WTC11 (cell line): ENCODE measurements around the gene SVBP. TPM values are rescaled to one million over a fixed set of nuclear protein-coding genes. Genes with fewer than 3 reads are reported as not detected.

Experiments
- ATAC-seq: fragments of 200-7000 bp; cut with Tn5 transposase; 2 replicates; pipeline ENCODE4 v1.10.0; 2021; ENCODE audit warnings: mild to moderate bottlenecking, moderate library complexity
- CTCF ChIA-PET: fragments of 300-600 bp; sonication (Branson Sonifier 250); formaldehyde crosslinking; loops from one replicate; lab custom pipeline; 2021; ENCODE audit warnings: antibody characterized with exemption; lab: Charles Lee
- POLR2A ChIA-PET: fragments of 350-600 bp; sonication (Branson Sonifier 250); formaldehyde crosslinking; loops from one replicate; lab custom pipeline; 2021; ENCODE audit warnings: antibody characterized with exemption; lab: Charles Lee
- DNase-seq: peaks from one replicate; pipeline ENCODE4 v3.0.0; 2021; ENCODE audit warnings: low spot score
- H3K27ac Mint-ChIP-seq: 2 replicates; pipeline ENCODE4 v1.8.0; 2021; ENCODE audit warnings: mixed read lengths
- H3K27me3 Mint-ChIP-seq: 2 replicates; pipeline ENCODE4 v1.8.0; 2021; ENCODE audit warnings: low read depth, mild to moderate bottlenecking, moderate library complexity, mixed read lengths
- H3K36me3 Mint-ChIP-seq: 2 replicates; pipeline ENCODE4 v1.8.0; 2021; ENCODE audit warnings: mixed read lengths
- H3K4me1 Mint-ChIP-seq: 2 replicates; pipeline ENCODE4 v1.8.0; 2022; ENCODE audit warnings: mixed read lengths
- H3K4me3 Mint-ChIP-seq: 2 replicates; pipeline ENCODE4 v1.8.0; 2021; ENCODE audit warnings: mild to moderate bottlenecking, moderate library complexity, mixed read lengths
- H3K9me3 Mint-ChIP-seq: 2 replicates; pipeline ENCODE4 v1.8.0; 2021; ENCODE audit warnings: mixed read lengths
- ARID4B ChIP-seq: sonication (generic); formaldehyde crosslinking; IDR thresholded peaks from 2 replicates; pipeline ENCODE4 v1.8.0; 2023; ENCODE audit warnings: missing genetic modification reagents, mild to moderate bottlenecking, borderline replicate concordance
- ELF4 ChIP-seq: sonication (generic); formaldehyde crosslinking; IDR thresholded peaks from 2 replicates; pipeline ENCODE4 v1.8.1; 2022; ENCODE audit warnings: low read depth, mild to moderate bottlenecking, moderate library complexity, missing genetic modification reagents
- EMX1 ChIP-seq: fragments of 250-450 bp; sonication (Bioruptor Pico); IDR thresholded peaks from 2 replicates; pipeline ENCODE4 v1.8.0; 2021; ENCODE audit warnings: mild to moderate bottlenecking
- ESRRA ChIP-seq: sonication (generic); formaldehyde crosslinking; IDR thresholded peaks from 2 replicates; pipeline ENCODE4 v1.8.1; 2022; ENCODE audit warnings: mild to moderate bottlenecking, missing genetic modification reagents, borderline replicate concordance
- NFYB ChIP-seq: sonication (generic); formaldehyde crosslinking; conservative IDR thresholded peaks from 2 replicates; pipeline ENCODE4 v1.8.0; 2022; ENCODE audit warnings: low read depth, missing genetic modification reagents
- PRDM15 ChIP-seq: sonication (generic); formaldehyde crosslinking; IDR thresholded peaks from 2 replicates; pipeline ENCODE4 v1.8.0; 2022; ENCODE audit warnings: missing genetic modification reagents
- RELA ChIP-seq: sonication (generic); formaldehyde crosslinking; IDR thresholded peaks from 2 replicates; pipeline ENCODE4 v1.8.1; 2022; ENCODE audit warnings: missing genetic modification reagents, mild to moderate bottlenecking, borderline replicate concordance
- SMAD3 ChIP-seq: sonication (generic); formaldehyde crosslinking; IDR thresholded peaks from 2 replicates; pipeline ENCODE4 v1.8.0; 2022; ENCODE audit warnings: missing genetic modification reagents, mild to moderate bottlenecking, borderline replicate concordance
- SOX15 ChIP-seq: fragments of 250-450 bp; sonication (Bioruptor Pico); IDR thresholded peaks from 2 replicates; pipeline ENCODE4 v1.9.0; 2021; ENCODE audit warnings: mild to moderate bottlenecking
- SP1 ChIP-seq: sonication (generic); formaldehyde crosslinking; conservative IDR thresholded peaks from 2 replicates; pipeline ENCODE4 v1.8.1; 2022; ENCODE audit warnings: missing genetic modification reagents
- TCF7 ChIP-seq: sonication (generic); formaldehyde crosslinking; IDR thresholded peaks from 2 replicates; pipeline ENCODE4 v1.8.0; 2022; ENCODE audit warnings: mild to moderate bottlenecking, low read depth, missing genetic modification reagents, moderate library complexity
- ZNF232 ChIP-seq: sonication (generic); formaldehyde crosslinking; IDR thresholded peaks from 2 replicates; pipeline ENCODE4 v1.8.0; 2022; ENCODE audit warnings: mild to moderate bottlenecking, missing genetic modification reagents
- ZNF532 ChIP-seq: fragments of 250-450 bp; sonication (Bioruptor Pico); IDR thresholded peaks from 2 replicates; pipeline ENCODE4 v1.9.0; 2021; ENCODE audit warnings: mild to moderate bottlenecking, borderline replicate concordance
- ZNF671 ChIP-seq: fragments of 250-450 bp; sonication (Bioruptor Pico); IDR thresholded peaks from 2 replicates; pipeline ENCODE4 v1.8.0; 2021; ENCODE audit warnings: mild to moderate bottlenecking
- ZSCAN18 ChIP-seq: fragments of 250-450 bp; sonication (Bioruptor Pico); IDR thresholded peaks from 2 replicates; pipeline ENCODE4 v2.1.2; 2022; ENCODE audit warnings: mild to moderate bottlenecking, moderate library complexity
- total RNA-seq: library from RNA; stranded (reverse); gene quantifications from 3 replicates; pipeline ENCODE4 v1.2.3, GENCODE V29; 2021
- TF ChIP-seq, protein P1 (sequence below): fragments of 250-450 bp; sonication (Bioruptor Pico); conservative IDR thresholded peaks from 2 replicates; pipeline ENCODE4 v1.9.0; 2021; ENCODE audit warnings: mild to moderate bottlenecking
- TF ChIP-seq, protein P2 (sequence below): sonication (generic); formaldehyde crosslinking; IDR thresholded peaks from 2 replicates; pipeline ENCODE4 v1.8.1; 2023; ENCODE audit warnings: mild to moderate bottlenecking, moderate library complexity, missing genetic modification reagents
- TF ChIP-seq, protein P3 (sequence below): fragments of 250-450 bp; sonication (Bioruptor Pico); IDR thresholded peaks from 2 replicates; pipeline ENCODE4 v1.8.0; 2021; ENCODE audit warnings: mild to moderate bottlenecking

Gene SVBP
- total RNA-seq, 1 experiment from 2014 or later: 28.7 TPM

- TF ChIP-seq ARID4B (no peak), ZNF532 (CRISPR knock-in tag) (no peak), RELA (no peak), EMX1 (no peak), NFYB (CRISPR knock-in tag) (no peak), PRDM15 (CRISPR knock-in tag) (no peak), ZNF232 (CRISPR knock-in tag) (no peak), ESRRA (CRISPR knock-in tag) (no peak), SMAD3 (no peak)
- TF ChIP-seq, protein P1, sequence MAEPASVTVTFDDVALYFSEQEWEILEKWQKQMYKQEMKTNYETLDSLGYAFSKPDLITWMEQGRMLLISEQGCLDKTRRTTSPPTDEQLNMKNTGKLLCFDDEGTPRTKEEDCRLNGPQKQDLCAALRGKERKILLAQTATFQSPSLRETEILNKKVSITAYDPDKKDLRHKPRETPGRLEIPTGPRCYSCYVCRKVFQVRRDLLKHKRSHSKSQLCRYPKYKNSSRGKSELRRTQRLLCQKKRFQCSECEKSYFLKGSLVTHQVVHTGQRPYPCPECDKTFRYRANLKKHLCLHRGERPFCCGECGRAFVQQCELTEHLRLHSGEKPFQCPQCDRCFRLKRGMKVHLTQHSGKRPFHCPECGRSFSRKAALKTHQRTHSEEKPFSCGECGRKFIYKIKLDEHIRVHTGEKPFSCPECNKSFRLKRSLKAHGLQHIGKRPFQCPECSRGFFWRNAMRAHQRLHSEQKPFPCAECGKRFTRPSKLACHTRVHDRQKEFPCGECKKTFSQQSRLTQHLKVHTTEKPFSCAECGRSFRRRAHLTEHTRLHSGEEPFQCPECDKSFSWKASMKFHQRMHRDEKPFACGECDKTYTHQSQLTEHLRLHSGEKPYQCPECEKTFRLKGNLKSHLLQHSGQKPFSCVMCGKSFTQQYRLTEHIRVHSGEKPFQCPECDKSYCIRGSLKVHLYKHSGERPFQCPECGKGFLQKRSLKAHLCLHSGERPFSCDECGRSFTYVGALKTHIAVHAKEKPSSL (CRISPR knock-in tag): no peak
These were observed 34.1 kb downstream of the SVBP start (continued) for GRCh38 chr1:42783092-42783491.

- no peak for ATAC-seq
- peaks cover 4% of the 10 kb centered on the region; the same call in 1 of the 2 replicates for H3K9me3 Mint-ChIP-seq
- TF ChIP-seq ELF4 (CRISPR knock-in tag) (no peak), ZNF671 (no peak), TCF7 (CRISPR knock-in tag) (no peak), SOX15 (CRISPR knock-in tag) (no peak), SP1 (CRISPR knock-in tag) (no peak), ZSCAN18 (CRISPR knock-in tag) (no peak)
- TF ChIP-seq, protein P2, sequence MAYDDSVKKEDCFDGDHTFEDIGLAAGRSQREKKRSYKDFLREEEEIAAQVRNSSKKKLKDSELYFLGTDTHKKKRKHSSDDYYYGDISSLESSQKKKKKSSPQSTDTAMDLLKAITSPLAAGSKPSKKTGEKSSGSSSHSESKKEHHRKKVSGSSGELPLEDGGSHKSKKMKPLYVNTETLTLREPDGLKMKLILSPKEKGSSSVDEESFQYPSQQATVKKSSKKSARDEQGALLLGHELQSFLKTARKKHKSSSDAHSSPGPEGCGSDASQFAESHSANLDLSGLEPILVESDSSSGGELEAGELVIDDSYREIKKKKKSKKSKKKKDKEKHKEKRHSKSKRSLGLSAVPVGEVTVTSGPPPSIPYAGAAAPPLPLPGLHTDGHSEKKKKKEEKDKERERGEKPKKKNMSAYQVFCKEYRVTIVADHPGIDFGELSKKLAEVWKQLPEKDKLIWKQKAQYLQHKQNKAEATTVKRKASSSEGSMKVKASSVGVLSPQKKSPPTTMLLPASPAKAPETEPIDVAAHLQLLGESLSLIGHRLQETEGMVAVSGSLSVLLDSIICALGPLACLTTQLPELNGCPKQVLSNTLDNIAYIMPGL (CRISPR knock-in tag): no peak
- TF ChIP-seq, protein P3, sequence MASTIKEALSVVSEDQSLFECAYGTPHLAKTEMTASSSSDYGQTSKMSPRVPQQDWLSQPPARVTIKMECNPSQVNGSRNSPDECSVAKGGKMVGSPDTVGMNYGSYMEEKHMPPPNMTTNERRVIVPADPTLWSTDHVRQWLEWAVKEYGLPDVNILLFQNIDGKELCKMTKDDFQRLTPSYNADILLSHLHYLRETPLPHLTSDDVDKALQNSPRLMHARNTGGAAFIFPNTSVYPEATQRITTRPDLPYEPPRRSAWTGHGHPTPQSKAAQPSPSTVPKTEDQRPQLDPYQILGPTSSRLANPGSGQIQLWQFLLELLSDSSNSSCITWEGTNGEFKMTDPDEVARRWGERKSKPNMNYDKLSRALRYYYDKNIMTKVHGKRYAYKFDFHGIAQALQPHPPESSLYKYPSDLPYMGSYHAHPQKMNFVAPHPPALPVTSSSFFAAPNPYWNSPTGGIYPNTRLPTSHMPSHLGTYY: no peak
- TF ChIP-seq, all 79 proteins: peak for 0
- H3K36me3 Mint-ChIP-seq: peaks cover 47% of the 10 kb centered on the region
- POLR2A ChIA-PET: no interaction called here
- H3K4me3 Mint-ChIP-seq: no peak overlapping the region
- no peaks in the 10 kb centered on the region for H3K27me3 Mint-ChIP-seq
- H3K4me1 Mint-ChIP-seq: no peaks in the 10 kb centered on the region
- DNase-seq: no peak
- H3K27ac Mint-ChIP-seq: no peak overlapping the region
- CTCF ChIA-PET: interaction anchor here (1.3 kb wide), 1 partner anchor 294 kb away, joined by 3 read pairs; no protein-coding TSS in a partner anchor
These were observed 37.0 kb downstream of the SVBP start for GRCh38 chr1:42780176-42780575.
